Activated CD4-positive, alpha-beta T cell treated with anti-CD3 and anti-CD28 coated beads for 1 hour (primary cell): Measurements from ENCODE around the gene HRH3.

ENCODE experiments used
- DNase-seq: peaks from one replicate; pipeline ENCODE4 v3.0.0-alpha.2; 2020

HRH3 gene

GRCh38 chr20:62228982-62229545, 9.0 kb upstream of the HRH3 start:
- no peak for DNase-seq

GRCh38 chr20:62227977-62228958, 8.2 kb upstream of the HRH3 start:
- no peak for DNase-seq

- DNase-seq, result no peak
Observed at GRCh38 chr20:62227591-62227976, 7.5 kb upstream of the HRH3 start.

DNA sequence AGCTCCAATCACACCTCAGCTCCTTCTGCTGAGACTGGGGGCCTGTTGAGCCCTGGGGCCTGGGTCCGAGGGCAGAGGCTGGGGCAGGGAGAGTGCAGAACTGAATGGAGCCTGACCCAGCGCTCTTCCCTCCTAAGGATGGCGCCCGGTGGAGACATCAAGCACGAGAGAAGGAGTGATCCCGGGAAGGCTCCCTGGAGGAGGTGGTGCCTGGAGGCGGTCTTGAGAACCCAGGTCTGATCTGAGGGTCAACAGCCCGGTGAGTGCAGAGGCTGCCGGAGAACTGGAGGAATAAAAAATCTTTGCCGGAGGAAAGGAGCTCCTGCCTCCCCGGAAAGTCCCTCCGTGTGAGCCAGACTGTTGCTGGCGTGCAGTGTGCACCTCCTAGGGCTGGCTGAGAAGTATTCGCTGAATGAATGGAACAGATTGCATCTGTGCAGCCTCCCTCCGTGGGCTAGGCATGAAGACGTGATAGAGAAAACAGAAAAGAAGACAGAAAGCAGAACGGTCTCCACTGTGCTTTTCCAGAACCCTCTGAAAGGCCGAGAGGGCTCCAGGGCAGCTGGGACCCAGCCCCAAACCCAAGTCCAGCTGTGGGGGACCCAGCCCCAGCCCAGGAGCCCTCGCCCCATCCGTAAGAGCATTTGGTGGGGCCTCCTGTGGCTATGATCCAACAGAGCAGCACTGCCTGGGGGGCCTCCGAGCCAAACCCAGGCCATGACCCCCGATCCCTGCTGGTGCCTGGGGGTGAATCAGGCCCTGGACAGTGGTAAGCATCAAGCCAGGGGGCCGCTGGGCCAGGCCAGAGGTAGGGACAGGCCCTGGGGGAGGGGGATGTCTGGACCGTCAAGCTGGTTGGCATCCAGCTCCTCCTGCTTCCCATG, 6.9 kb upstream of the HRH3 start:
- DNase-seq, result no peak

GRCh38 chr20:62225820-62226635, 6.0 kb upstream of the HRH3 start:
- DNase-seq, result no peak

- no peak for DNase-seq
Observed at GRCh38 chr20:62225026-62225425, 4.9 kb upstream of the HRH3 start.

GRCh38 chr20:62224113-62224855, 4.2 kb upstream of the HRH3 start:
- no peak for DNase-seq

DNA sequence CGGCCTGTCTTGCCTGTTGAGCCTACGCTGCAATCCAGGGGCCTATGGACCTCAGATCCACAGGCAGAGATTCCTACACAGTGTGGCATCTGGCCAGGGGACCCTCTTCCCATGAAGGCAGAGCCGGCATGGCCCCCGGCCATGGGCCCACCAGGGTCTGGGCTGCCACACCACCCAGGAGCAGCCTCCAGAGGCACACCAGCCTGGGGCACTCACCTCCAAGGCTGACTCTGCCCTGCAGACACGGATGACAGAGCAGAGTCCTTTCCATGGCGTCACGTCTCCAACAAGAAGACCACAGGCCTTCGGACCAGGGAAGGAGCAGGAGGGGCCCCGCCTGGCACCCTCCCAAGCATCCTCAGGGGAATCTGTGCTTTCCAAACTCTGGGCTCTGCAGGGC, 3.5 kb upstream of the HRH3 start:
- DNase-seq, result no peak

DNA sequence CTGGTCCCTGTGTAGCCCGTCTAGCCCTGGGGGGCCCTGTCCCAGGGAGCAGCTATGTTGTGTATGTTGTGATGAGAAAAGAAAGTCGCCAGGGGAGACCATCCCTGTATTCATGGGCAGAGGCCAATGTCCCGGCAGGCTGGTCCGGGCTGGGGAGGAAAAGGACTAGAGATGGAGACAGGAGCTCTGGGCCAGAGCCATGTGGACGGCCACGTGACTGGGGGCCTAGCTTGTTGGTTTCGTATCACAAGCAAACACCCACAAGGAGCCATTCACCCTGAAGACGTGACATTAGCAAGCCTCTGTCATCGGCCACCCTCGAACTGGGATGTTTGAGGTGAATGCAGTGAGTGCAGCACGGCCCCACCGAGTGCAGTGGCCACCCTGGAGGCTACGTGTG, 2.9 kb upstream of the HRH3 start:
- DNase-seq, result no peak

- no peak for DNase-seq
Observed at GRCh38 chr20:62222266-62222850, 2.3 kb upstream of the HRH3 start.

- no peak for DNase-seq
Observed at GRCh38 chr20:62220666-62221568, 839 bp upstream of the HRH3 start.

DNA sequence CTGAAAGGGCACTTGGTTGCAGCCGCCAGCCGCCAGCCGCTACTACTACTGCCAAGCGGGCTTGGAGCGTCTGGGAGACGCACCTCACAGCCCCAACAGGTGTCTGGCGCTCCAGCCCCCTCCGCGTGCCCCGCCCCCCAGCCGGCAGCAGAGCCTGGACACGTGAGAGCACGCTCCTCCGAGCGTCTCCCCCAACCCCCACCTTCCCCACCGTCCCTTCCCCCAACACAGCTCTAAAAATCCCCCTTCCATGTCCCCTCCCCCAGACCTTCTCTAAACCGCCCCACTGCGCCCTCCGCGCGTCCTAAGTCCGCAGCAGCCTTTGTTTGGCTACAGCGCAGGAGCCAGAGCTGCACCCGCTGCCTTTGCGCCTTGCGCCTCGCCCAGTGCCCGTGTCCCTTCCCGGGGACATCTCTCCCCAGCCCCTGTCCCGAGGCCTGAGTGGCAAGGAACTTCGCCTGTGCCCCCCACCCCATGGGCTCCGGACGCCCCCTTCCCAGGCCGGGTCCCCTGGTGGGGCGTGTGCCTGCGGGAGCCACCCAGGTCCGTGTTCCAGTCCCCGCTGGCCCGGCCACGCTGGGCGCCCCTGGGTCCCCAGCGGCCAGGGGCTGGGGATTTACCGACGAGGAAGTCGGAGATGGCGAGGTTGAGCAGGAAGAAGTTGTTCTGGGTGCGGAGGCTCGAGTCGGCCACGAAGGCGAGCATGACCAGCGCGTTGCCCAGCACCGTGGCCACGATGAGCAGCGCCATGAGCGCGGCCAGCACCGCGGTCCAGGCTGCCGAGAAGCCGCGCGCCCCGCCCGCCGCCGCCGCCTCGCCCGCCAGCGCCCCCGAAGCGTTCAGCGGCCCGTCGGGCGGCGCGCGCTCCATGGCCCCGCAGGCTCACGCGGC, 732 bp downstream of the HRH3 start:
- DNase-seq, result no peak

DNA sequence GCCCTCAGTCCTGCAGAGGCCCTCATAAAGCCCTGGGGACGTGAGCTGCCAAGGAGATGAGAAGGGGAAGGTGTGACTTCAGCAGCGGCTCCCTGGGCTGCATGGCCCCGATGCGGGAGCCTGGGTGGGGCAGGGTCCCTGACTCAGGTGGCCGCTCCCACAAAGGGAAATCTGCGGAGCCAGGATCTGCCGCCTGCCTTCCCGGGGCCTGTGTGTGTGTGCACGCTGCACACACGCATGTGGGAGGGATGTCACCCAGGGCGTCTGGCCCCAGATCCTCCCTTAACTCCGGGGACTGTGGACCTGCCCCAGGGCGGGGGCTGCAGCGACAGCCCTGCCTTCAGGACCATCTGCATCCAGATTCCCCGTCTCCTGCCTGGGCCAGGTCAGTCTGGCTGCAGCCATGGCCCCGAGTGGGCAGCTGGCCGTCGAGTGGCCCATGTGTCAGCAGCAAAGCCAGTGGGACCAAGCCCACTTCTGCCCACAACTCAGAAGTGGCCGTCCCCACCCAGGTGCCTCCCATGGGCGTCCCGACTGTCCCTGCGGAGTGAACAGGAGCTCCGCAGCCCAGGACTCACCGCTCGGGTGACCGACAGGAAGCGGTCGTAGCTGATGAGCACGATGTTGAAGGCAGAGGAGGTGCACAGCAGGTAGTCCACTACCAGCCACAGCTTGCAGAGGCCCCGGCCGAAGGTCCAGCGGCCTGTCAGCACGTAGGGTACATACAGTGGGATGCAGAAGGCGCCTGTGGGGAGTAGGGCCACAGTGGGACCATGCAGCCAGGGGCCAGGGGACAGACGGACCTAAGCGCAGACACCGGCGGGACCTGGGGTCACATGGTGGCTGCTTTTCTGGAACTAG, 1.9 kb downstream of the HRH3 start:
- no peak for DNase-seq

DNA sequence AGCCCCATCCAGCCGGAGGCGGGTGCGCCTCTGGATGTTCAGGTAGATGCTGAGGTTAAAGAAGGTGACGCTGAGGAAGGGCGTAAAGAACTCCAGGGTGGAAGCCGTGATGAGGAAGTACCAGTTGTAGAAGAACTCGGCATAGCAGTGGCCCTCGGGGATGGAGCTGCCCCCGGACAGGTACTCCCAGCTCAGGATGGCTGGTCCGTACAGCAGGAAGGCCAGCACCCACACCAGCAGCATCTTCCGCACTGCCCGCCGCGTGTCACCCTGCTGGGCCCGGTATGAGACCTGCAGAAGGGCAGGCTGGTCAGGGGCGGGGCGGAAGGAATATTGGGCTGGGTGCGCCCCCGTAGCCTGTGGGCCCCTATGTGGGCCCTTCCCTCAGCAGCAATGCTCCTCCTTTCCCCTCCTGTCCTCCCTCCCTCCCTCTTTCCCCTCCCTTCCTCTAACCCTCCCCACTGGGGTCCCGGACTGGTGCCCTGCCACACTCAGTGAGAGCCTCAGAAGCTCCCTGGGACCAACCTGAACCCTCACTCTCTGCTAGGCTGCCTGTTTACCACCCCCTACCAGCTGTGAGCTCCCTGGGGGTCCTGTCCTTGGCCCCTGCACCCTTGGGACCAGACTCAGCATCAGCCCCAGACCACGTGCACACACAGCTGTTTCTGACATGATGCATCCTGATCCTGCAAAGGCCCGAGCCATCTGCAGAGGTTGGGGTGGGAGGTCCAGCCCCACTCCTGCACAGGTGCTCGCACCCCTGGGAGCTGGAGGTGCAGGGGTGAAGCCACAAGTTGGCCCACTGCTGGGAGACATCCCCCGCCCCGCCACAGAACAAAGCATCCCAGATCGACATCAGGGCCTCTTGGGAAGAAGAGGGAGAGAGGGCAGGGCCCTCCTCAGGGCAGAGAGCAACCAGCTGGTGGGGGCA, 3.2 kb downstream of the HRH3 start:
- DNase-seq, result no peak

DNA sequence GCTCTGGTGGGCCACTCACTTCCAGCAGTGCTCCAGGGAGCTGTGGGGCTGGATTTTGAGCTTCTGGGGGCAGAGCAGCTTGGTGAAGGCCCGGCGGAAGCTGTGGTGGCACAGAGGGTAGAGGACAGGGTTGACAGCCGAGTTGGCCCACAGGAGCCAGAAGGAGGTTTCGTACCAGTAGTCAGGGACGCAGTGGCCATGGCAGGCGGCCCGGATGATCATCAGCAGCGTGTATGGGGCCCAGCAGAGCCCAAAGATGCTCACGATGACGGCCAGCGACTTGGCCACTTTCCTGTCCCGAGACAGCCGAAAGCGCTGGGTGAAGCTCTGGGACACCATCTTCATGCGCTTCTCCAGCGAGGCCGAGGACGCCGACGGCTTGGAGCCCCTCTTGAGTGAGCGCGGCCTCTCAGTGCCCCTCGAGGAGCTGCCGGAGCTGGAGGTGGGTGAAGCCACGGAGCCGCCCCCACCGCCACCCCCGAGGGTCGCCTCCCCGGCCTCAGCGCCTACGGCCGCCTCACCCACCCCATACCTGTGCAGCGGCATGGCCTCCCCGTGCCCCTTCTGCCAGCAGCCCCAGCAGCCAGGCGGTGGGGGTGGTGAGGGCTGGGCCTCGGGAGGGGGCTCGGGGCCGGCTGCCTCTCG, 4.0 kb downstream of the HRH3 start:
- DNase-seq, result no peak
